HL-60/S4 treated with phorbol 12-myristate 13-acetate at 8.2 ng/mL for 4 days and 3 days (cell line): Measurements from ENCODE around the gene PPP3R2.

Source experiments
- in situ Hi-C: fragments of 300-500 bp; cut with MboI; formaldehyde crosslinking; loops from 2 replicates; pipeline ENCODE4 v1.15.0; 2022; ENCODE audit warnings: low sequenced_read_pairs

Gene PPP3R2, protein sequence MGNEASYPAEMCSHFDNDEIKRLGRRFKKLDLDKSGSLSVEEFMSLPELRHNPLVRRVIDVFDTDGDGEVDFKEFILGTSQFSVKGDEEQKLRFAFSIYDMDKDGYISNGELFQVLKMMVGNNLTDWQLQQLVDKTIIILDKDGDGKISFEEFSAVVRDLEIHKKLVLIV

GRCh38 chr9:101594796-101595195, at the start of gene PPP3R2:
Gene PPP3R2 (minus strand): TSS chr9:101594969. CDS start chr9:101594921, 48 bp downstream.
- in situ Hi-C loops = no loop called here

GRCh38 chr9:101639785-101640665, 45.3 kb upstream of the PPP3R2 start:
- in situ Hi-C loops = no loop called here

- in situ Hi-C loops = no loop called here
Measured at GRCh38 chr9:101639311-101639710, 44.5 kb upstream of the PPP3R2 start.

DNA sequence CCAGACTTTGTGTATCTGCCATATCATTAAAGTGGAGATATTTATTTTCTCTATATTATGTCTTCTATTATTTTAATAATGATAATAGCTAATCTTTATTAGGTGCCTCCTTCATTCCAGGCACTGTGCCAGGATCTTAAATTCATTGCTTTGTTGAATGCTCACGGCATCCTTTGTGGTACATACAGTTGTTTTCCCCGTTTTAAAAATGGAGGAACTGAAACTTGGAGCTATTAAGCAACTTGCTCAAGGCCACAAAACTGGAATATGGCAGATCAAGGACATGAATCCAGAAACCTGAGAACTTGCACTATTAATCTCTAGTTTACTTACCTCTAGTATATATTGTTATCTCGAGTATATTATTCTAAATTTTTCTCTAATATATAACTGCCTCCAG, 41.5 kb upstream of the PPP3R2 start:
- in situ Hi-C loops = no loop called here

- in situ Hi-C loops = no loop called here
Measured at GRCh38 chr9:101635473-101635872, 40.7 kb upstream of the PPP3R2 start.

DNA sequence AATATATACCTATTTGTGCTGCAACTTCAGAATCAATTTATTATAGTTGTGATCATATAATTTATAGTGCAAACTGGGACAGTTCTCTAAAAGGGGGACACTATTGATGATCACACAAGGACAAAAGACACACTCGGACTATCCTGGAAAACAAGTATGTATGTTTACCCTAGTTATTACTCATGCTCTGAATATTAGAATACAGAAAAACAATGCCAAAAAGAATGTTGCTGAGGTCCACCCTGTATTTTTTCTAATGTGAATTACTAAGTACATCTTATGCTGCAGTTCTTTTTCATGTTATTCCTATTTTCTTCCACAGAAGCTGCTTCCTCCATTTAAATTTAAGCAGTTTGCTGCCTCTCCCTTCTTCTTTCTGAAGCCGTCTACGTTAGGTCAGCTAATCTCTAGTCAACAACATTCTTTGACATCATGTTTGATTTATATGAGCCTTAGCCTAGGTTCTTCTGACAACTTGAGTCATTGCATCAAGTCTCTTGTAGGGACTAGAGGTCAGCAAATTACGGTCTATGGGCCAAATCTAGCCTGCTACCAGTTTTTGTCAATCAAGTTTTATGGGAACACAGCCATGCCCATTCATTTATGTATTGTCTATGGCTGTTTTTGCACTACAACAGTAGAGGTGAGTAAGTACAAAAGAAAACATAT, 40.1 kb upstream of the PPP3R2 start:
- in situ Hi-C loops = no loop called here

DNA sequence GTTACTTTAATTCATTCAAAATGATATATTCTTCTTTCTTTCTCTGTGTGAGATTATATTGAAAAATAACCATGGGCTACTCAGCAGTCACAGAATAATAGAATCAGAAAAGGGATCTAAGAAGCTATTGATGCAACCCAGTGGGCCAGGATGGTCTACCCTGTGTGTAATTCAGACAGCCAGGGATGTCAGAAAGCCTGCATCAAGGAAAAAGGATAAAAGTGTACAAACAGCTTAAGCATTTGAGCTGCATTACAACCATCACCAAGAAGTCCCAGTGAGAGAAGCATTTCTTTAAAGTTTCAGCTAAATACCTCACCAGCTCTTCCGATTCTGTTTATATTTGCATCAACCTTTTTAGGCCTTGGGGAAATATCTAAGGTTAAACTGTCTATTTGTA, 37.8 kb upstream of the PPP3R2 start:
- in situ Hi-C loops = no loop called here

DNA sequence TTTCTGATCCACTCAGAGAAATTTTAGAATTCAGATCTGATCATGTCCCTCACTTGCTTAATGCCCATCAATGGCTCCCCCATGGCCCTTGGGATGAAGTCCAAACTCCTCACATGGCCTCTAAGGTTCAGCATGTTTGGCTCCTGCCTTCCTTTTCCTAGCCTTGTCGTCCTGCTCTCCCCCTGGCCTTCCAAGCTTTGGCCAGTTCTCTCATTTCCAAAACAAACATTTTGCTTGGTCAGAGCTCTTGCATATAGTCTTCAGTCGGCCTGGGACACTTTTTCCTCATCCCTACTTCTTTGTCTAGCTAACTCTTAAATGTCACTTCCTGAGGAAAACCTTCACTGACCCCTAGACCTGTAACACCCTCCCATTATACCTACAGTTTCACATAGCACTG, 37.1 kb upstream of the PPP3R2 start:
- in situ Hi-C loops = no loop called here

- in situ Hi-C loops = no loop called here
Measured at GRCh38 chr9:101629636-101630035, 34.9 kb upstream of the PPP3R2 start.

GRCh38 chr9:101628173-101628572, 33.4 kb upstream of the PPP3R2 start:
- in situ Hi-C loops = no loop called here

DNA sequence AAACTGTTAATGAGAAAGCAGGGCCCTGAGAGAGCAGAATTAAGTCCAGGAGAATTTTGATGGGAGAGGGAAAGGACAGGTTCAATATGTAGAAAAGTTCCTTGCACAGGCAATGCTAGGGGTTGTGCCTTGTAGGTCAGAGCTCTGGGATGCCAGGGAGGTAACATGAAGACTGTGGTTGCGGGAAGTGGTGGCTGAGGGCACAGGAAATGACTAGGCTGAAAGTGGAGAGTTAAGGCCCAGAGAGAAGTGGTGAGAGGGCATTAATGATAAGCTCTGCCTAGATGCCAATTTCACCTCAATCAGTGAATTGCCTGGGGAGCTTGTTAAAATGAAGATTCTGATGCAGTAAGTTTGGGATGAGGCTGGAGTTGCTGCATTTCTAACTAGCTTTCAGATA, 31.5 kb upstream of the PPP3R2 start:
- in situ Hi-C loops = no loop called here

DNA sequence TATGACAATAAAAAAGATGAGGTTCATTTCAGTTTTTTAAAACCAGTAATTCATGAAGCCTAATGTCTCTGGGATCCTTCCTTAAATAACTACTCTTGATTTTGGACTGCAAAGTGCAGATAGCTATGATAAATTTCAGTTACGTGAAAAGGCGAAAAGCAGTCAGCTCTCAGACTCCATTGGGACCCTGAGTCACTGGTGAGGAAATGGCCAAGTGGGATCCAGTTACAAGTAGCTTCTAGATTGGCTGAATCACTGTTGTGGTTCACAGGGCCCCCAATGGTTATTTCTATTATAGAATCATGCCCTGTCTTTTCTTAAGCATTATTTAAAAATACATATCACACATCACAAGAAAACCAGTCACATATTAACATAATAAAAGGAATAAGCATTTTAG, 31.1 kb upstream of the PPP3R2 start:
- in situ Hi-C loops = no loop called here

GRCh38 chr9:101620452-101620851, 25.7 kb upstream of the PPP3R2 start:
- in situ Hi-C loops = no loop called here

- in situ Hi-C loops = no loop called here
Measured at GRCh38 chr9:101618698-101619097, 23.9 kb upstream of the PPP3R2 start.

DNA sequence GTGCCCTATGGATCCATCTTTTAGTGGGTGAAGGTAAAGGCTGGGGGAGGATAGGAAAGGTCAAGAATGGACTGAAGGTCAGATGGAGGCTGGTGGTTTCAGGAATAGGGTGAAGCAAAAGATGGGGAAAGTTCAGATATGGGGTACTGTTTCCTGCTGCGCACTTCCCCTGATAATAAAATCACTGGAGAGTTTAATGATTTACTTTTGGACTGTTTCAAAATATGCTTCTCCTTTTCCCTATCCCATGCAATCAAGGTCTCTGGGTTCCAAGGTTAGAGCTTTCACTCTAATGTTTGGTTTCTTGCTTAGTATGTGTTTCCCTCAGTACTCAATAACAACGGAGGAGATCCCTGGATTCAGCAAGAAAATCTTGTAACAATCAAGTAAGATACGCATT, 10.8 kb upstream of the PPP3R2 start:
- in situ Hi-C loops = no loop called here

DNA sequence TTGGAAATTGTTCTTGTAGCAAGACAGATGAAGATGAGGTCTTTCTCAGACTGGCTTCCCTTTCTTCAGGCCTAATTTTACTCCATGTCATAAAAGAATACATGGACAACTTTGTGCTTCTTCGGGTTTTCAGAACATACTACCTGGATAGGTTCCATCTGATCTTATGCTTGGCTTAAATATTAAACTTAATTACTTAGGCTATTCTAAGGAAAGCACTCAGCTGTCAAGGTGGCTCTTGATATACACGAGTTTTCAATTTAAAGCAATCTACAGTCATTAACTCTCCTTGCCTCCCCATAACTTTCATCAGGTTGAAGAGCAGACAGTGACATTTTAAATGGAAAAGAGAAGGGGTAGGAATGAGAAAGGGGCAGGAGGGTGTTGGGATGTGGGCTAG, 9.5 kb upstream of the PPP3R2 start:
- in situ Hi-C loops = no loop called here

DNA sequence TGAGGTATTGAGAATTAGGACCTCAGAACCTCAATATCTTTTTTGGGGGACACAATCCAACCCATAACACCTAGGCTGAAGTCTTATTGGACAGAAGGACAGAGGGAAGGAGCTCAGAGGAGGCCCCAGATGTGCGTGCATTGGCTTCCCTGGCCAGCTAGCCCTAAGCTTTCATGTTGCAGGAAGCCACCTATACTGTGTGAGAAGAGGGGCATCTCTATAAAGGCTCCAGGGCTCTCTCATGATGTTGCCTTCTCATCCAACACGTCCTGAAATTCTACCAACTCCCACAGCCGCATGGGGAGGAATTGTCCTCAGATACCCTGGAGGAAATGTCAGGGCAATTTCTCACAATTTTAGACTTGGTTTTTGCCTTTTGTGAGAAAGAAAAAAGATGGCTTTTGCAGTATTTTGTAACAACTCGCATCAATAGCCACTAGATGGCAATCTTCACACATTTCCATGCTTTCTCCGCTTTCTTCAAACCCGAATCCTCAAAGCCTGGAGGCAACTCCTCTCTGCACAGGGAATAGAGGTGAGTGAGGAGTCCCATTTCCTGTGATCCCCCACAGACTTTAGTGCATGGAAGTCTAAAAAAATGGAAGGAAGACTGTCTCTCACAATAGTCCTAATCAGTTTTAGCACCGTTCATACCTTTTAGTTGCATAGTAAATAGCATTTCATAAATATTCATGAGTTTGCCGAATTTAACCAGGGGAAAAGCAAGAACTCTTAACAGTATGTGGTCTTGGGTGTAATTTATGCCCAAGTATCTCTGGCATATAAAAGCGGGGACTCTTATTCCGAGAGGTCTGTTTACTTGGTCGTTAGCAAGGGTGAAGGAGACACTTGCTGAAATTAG, 7.4 kb upstream of the PPP3R2 start:
- in situ Hi-C loops = no loop called here

DNA sequence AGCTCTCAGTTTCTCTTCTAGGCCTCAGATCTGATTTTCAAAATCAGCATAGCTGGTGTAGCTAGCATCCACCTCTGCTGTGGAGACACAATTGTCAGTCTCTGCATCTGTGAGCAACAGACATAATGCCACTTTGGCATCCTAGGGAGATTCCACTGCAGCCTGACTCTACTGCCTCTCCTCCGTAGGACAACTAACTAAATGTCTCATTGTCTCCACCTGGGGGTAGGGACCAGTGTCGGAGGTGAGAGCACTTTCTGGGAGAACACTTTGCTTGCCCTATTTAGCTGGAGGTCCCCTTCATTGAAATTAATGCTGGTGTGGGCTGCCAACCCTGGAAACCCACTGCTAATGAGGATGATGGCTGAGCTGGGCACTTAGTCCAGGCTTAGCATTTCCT, 1.4 kb downstream of the PPP3R2 start:
- in situ Hi-C loops = no loop called here

GRCh38 chr9:101592788-101593187, 2.0 kb downstream of the PPP3R2 start:
- in situ Hi-C loops = no loop called here

- in situ Hi-C loops = no loop called here
Measured at GRCh38 chr9:101591787-101592446, 2.9 kb downstream of the PPP3R2 start.

GRCh38 chr9:101590901-101591300, 3.9 kb downstream of the PPP3R2 start:
- in situ Hi-C loops = no loop called here
